PC-9 (cell line): Measurements from ENCODE around the gene RXFP2. TPM values are rescaled to one million over a fixed set of nuclear protein-coding genes. Genes with fewer than 3 reads are reported as not detected.

ENCODE experiments used
- BruUV-seq: library from RNA; stranded (reverse); fragments of 400-500 nt; replicated peaks from 2 replicates; lab custom pipeline; 2021; lab: Mats Ljungman, UMichigan
- CTCF ChIA-PET: fragments of 300-600 bp; sonication (Branson Sonifier 250); formaldehyde crosslinking; loops from one replicate; lab custom pipeline; 2022; ENCODE audit warnings: antibody characterized with exemption; lab: Charles Lee
- POLR2A ChIA-PET: fragments of 300-600 bp; sonication (Branson Sonifier 250); formaldehyde crosslinking; loops from one replicate; lab custom pipeline; 2022; ENCODE audit warnings: antibody characterized with exemption; ENCODE audit not compliant: unreplicated experiment; lab: Charles Lee
- DNase-seq, 2 experiments: peaks; one replicate each; pipeline versions ENCODE4 v3.0.0 to v3.0.0-alpha.2; 2015 to 2022; ENCODE audit warnings: mixed read lengths in 1 of 2
- H2AFZ ChIP-seq: fragments of 200-600 bp; sonication (generic); 2 replicates; pipeline ENCODE4 v1.8.1; 2017; ENCODE audit warnings: antibody characterized with exemption
- H3F3A ChIP-seq: fragments of 200-600 bp; sonication (generic); 2 replicates; pipeline ENCODE4 v1.8.1; 2017; ENCODE audit warnings: antibody characterized with exemption, mild to moderate bottlenecking, low read depth; ENCODE audit not compliant: insufficient read depth
- H3K27ac ChIP-seq: fragments of 200-600 bp; sonication (generic); 2 replicates; pipeline ENCODE4 v1.6.1; 2016; ENCODE audit warnings: mixed run types
- H3K27me3 ChIP-seq: fragments of 200-600 bp; sonication (generic); 2 replicates; pipeline ENCODE4 v1.6.1; 2016; ENCODE audit warnings: low read depth, mixed run types; ENCODE audit not compliant: insufficient read depth
- H3K36me3 ChIP-seq: fragments of 200-600 bp; sonication (generic); 2 replicates; pipeline ENCODE4 v1.6.1; 2016; ENCODE audit warnings: low read depth, mixed run types
- H3K4me1 ChIP-seq: fragments of 200-600 bp; sonication (generic); replicated peaks from 2 replicates; pipeline ENCODE4 v1.6.1; 2016; ENCODE audit warnings: mixed run types; ENCODE audit not compliant: insufficient read depth
- H3K4me2 ChIP-seq: fragments of 200-600 bp; sonication (generic); 2 replicates; pipeline ENCODE4 v1.6.1; 2017; ENCODE audit warnings: mixed run types
- H3K4me3 ChIP-seq: fragments of 200-600 bp; sonication (generic); 2 replicates; pipeline ENCODE4 v1.6.1; 2016; ENCODE audit warnings: mixed run types
- H3K79me2 ChIP-seq: fragments of 200-600 bp; sonication (generic); 2 replicates; pipeline ENCODE4 v1.6.1; 2017; ENCODE audit warnings: low read depth, mixed run types
- H3K9me2 ChIP-seq: fragments of 200-600 bp; sonication (generic); 2 replicates; pipeline ENCODE4 v1.8.1; 2017; ENCODE audit warnings: mild to moderate bottlenecking; ENCODE audit not compliant: insufficient read depth
- H3K9me3 ChIP-seq: fragments of 200-600 bp; sonication (generic); 2 replicates; pipeline ENCODE4 v1.8.1; 2016; ENCODE audit warnings: low read depth; ENCODE audit not compliant: insufficient read depth
- H4K20me1 ChIP-seq: fragments of 200-600 bp; sonication (generic); 2 replicates; pipeline ENCODE4 v1.8.1; 2017; ENCODE audit not compliant: insufficient read depth
- EZH2 ChIP-seq: fragments of 200-600 bp; sonication (generic); IDR thresholded peaks from 2 replicates; pipeline ENCODE4 v1.8.0; 2017; ENCODE audit warnings: antibody characterized with exemption, low read depth
- intact Hi-C: fragments of 100-400 bp; cut with micrococcal nuclease; formaldehyde crosslinking; loops from one replicate; pipeline ENCODE4 v1.10.0; 2022; ENCODE audit not compliant: unreplicated experiment
- total RNA-seq: library from RNA; stranded (reverse); gene quantifications from 2 replicates; pipeline ENCODE4 v1.2.3, GENCODE V29; 2021
- TF ChIP-seq, protein P1 (sequence below): fragments of 200-600 bp; sonication (generic); conservative IDR thresholded peaks from 2 replicates; pipeline ENCODE4 v1.6.1; 2017; ENCODE audit warnings: mixed run types, antibody characterized with exemption, mild to moderate bottlenecking, moderate library complexity

RXFP2 gene
- total RNA-seq, 1 experiment from 2014 or later, result not detected

GRCh38 chr13:31794452-31794851 is 55.1 kb downstream of the RXFP2 start:
- ChIA-PET POLR2A (no interaction called here), CTCF (no interaction called here)
- BruUV-seq, result no TSS peak

GRCh38 chr13:31797154-31797775 is 57.9 kb downstream of the RXFP2 start:
- Histone ChIP-seq H3K27me3 (peaks cover 6% of the 10 kb centered on the region; the same call in 1 of the 2 replicates), H3K4me2 (peak overlapping the region; percentile 9; the same call in 1 of the 2 replicates), H3K27ac (no peak overlapping the region), H3K36me3 (no peaks in the 10 kb centered on the region), H3K4me1 (no peaks in the 10 kb centered on the region), H3K9me3 (peaks cover 5% of the 10 kb centered on the region; the same call in 1 of the 2 replicates), H3K4me3 (no peak overlapping the region), H3K79me2 (no peaks in the 10 kb centered on the region), H2AFZ (no peak overlapping the region), H3F3A (no peaks in the 10 kb centered on the region), H4K20me1 (no peaks in the 10 kb centered on the region), H3K9me2 (no peaks in the 10 kb centered on the region)
- ChIA-PET POLR2A (no interaction called here), CTCF (interaction anchor here (0.7 kb wide), 1 partner anchor 826 kb away, joined by 3 read pairs; no protein-coding TSS in a partner anchor)
- intact Hi-C loops, result no loop called here
- TF ChIP-seq, protein P1, sequence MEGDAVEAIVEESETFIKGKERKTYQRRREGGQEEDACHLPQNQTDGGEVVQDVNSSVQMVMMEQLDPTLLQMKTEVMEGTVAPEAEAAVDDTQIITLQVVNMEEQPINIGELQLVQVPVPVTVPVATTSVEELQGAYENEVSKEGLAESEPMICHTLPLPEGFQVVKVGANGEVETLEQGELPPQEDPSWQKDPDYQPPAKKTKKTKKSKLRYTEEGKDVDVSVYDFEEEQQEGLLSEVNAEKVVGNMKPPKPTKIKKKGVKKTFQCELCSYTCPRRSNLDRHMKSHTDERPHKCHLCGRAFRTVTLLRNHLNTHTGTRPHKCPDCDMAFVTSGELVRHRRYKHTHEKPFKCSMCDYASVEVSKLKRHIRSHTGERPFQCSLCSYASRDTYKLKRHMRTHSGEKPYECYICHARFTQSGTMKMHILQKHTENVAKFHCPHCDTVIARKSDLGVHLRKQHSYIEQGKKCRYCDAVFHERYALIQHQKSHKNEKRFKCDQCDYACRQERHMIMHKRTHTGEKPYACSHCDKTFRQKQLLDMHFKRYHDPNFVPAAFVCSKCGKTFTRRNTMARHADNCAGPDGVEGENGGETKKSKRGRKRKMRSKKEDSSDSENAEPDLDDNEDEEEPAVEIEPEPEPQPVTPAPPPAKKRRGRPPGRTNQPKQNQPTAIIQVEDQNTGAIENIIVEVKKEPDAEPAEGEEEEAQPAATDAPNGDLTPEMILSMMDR, result peak; percentile 48; the same call in 1 of the 2 replicates
- TF ChIP-seq EZH2, result no peak
- BruUV-seq, result no TSS peak
- no peak for DNase-seq

More at GRCh38 chr13:31794452-31794851, 55.1 kb downstream of the RXFP2 start:
- Histone ChIP-seq H3K4me3 (no peak overlapping the region), H3K36me3 (no peaks in the 10 kb centered on the region), H4K20me1 (no peaks in the 10 kb centered on the region), H3K4me1 (no peaks in the 10 kb centered on the region), H3K79me2 (no peaks in the 10 kb centered on the region), H3F3A (no peaks in the 10 kb centered on the region), H3K9me2 (no peaks in the 10 kb centered on the region), H3K27ac (no peak overlapping the region), H3K9me3 (no peaks in the 10 kb centered on the region; the same call in 1 of the 2 replicates), H2AFZ (no peak overlapping the region), H3K27me3 (peaks cover 13% of the 10 kb centered on the region; the same call in 1 of the 2 replicates), H3K4me2 (no peak overlapping the region)
- no peak for DNase-seq
- intact Hi-C loops, result no loop called here
- TF ChIP-seq EZH2, result no peak
- TF ChIP-seq, protein P1, result no peak

- ChIA-PET CTCF (interaction anchor here (0.7 kb wide), 1 partner anchor 827 kb away, joined by 3 read pairs; no protein-coding TSS in a partner anchor), POLR2A (no interaction called here)
- H3K4me1 ChIP-seq, result no peaks in the 10 kb centered on the region
- H2AFZ ChIP-seq, result no peak overlapping the region
- H3K79me2 ChIP-seq, result no peaks in the 10 kb centered on the region
- peaks cover 7% of the 10 kb centered on the region; the same call in 1 of the 2 replicates for H3K27me3 ChIP-seq
- no peak for TF ChIP-seq EZH2
- TF ChIP-seq, protein P1, result no peak
- BruUV-seq, result no TSS peak
- H3K4me3 ChIP-seq, result no peak overlapping the region
- no peak for DNase-seq
- H3F3A ChIP-seq, result no peaks in the 10 kb centered on the region
- H3K9me3 ChIP-seq, result peaks cover 5% of the 10 kb centered on the region; the same call in 1 of the 2 replicates
- H3K4me2 ChIP-seq, result no peak overlapping the region
- H4K20me1 ChIP-seq, result no peaks in the 10 kb centered on the region
- intact Hi-C loops, result no loop called here
- H3K36me3 ChIP-seq, result no peaks in the 10 kb centered on the region
- no peak overlapping the region for H3K27ac ChIP-seq
- no peaks in the 10 kb centered on the region for H3K9me2 ChIP-seq
Measured at GRCh38 chr13:31798189-31798588, 58.9 kb downstream of the RXFP2 start.
